H1 (cell line): ENCODE data around the gene FBXO46. TPM values are rescaled to one million over a fixed set of nuclear protein-coding genes. Genes with fewer than 3 reads are reported as not detected.

Experiments
- CTCF ChIA-PET: fragments of 300-600 bp; sonication (Branson Sonifier 250); formaldehyde crosslinking; loops from one replicate; lab custom pipeline; 2021; ENCODE audit not compliant: partially characterized antibody; lab: Charles Lee
- POLR2A ChIA-PET: fragments of 300-600 bp; sonication (Branson Sonifier 250); formaldehyde crosslinking; loops from one replicate; lab custom pipeline; 2021; ENCODE audit warnings: inconsistent platforms; ENCODE audit not compliant: partially characterized antibody; lab: Charles Lee
- DNase-seq, 2 experiments: peaks; one replicate each; pipeline versions ENCODE4 v3.0.0 to v3.0.0-alpha.2; 2010 to 2022; ENCODE audit warnings: low spot score in 2 of 2, low read depth in 1 of 2, mixed read lengths in 1 of 2
- FAIRE-seq: peaks from 2 replicates; lab custom pipeline; 2011; peaks lifted over from hg19 to GRCh38; lab: Jason Lieb, UNC
- H2AFZ ChIP-seq: 2 replicates; pipeline ENCODE4 v1.8.1; 2012; ENCODE audit warnings: low read length, inconsistent platforms
- H2AK5ac ChIP-seq: 2 replicates; pipeline ENCODE4 v1.6.1; 2013; ENCODE audit warnings: low read depth, low read length
- H2BK120ac ChIP-seq: replicated peaks from 2 replicates; pipeline ENCODE3; 2013; ENCODE audit warnings: low read depth, low read length, inconsistent platforms
- H2BK12ac ChIP-seq: 2 replicates; pipeline ENCODE4 v1.6.1; 2013; ENCODE audit warnings: low read depth, low read length
- H2BK15ac ChIP-seq: 2 replicates; pipeline ENCODE4 v1.6.1; 2013; ENCODE audit warnings: low read length
- H2BK20ac ChIP-seq: 2 replicates; pipeline ENCODE4 v1.6.1; 2013; ENCODE audit warnings: low read length
- H2BK5ac ChIP-seq: 2 replicates; pipeline ENCODE4 v1.6.1; 2013; ENCODE audit warnings: low read depth, low read length
- H3K14ac ChIP-seq: 2 replicates; pipeline ENCODE4 v1.6.1; 2013; ENCODE audit warnings: inconsistent platforms; ENCODE audit not compliant: insufficient read length
- H3K18ac ChIP-seq: 2 replicates; pipeline ENCODE4 v1.6.1; 2013; ENCODE audit warnings: low read length; ENCODE audit errors: extremely low read depth
- H3K23ac ChIP-seq: 2 replicates; pipeline ENCODE4 v1.6.1; 2013; ENCODE audit warnings: inconsistent platforms; ENCODE audit not compliant: insufficient read length
- H3K23me2 ChIP-seq: 2 replicates; pipeline ENCODE4 v1.6.1; 2013; ENCODE audit warnings: low read depth, low read length
- H3K27ac ChIP-seq: 2 replicates; pipeline ENCODE4 v1.6.1; 2011; ENCODE audit warnings: low read depth, low read length, inconsistent platforms
- H3K27me3 ChIP-seq, 4 experiments: replicated peaks in 1 of 4; 1 replicate in 1 of 4; 2 replicates in 3 of 4; pipeline versions ENCODE4 v1.6.1 to v1.8.1; 2011 to 2013; ENCODE audit warnings: low read length in 3 of 4, mild to moderate bottlenecking in 3 of 4, inconsistent platforms in 2 of 4, mixed read lengths in 2 of 4, moderate library complexity in 1 of 4; ENCODE audit not compliant: control insufficient read depth in 3 of 4, insufficient read depth in 3 of 4; ENCODE audit errors: extremely low read depth in 1 of 4
- H3K36me3 ChIP-seq, 4 experiments: 2 replicates each; pipeline versions ENCODE4 v1.6.1 to v1.8.1; 2011 to 2013; ENCODE audit warnings: mild to moderate bottlenecking in 4 of 4, low read length in 3 of 4, moderate library complexity in 2 of 4, control low read depth in 1 of 4, inconsistent platforms in 1 of 4; ENCODE audit not compliant: insufficient read depth in 4 of 4, control insufficient read depth in 2 of 4
- H3K4ac ChIP-seq: replicated peaks from 2 replicates; pipeline ENCODE3; 2013; ENCODE audit warnings: low read length, low read depth, mixed read lengths, inconsistent platforms; ENCODE audit not compliant: insufficient read length
- H3K4me1 ChIP-seq, 4 experiments: replicated peaks in 1 of 4; 1 replicate in 1 of 4; 2 replicates in 3 of 4; pipeline versions ENCODE4 v1.6.1 to v1.8.1; 2011 to 2013; ENCODE audit warnings: low read length in 3 of 4, inconsistent platforms in 2 of 4, mixed read lengths in 1 of 4; ENCODE audit not compliant: insufficient read depth in 4 of 4, control insufficient read depth in 3 of 4
- H3K4me2 ChIP-seq, 2 experiments: 2 replicates each; pipeline versions ENCODE4 v1.6.1 to v1.8.1; 2011 to 2013; ENCODE audit warnings: low read depth in 2 of 2, low read length in 2 of 2, control low read depth in 1 of 2, inconsistent platforms in 1 of 2, mild to moderate bottlenecking in 1 of 2; ENCODE audit not compliant: insufficient read depth in 1 of 2
- H3K4me3 ChIP-seq, 4 experiments: fragments of 200-600, 300-600 bp in 1 of 4; sonication (generic), shearing (Covaris generic), sonication (Bioruptor Twin) in 1 of 4; 2 replicates each; pipeline versions ENCODE4 v1.5.1 to v1.8.1; 2011 to 2016; ENCODE audit warnings: low read length in 4 of 4, low read depth in 3 of 4, control low read depth in 2 of 4, inconsistent platforms in 2 of 4, mild to moderate bottlenecking in 2 of 4, mixed read lengths in 1 of 4, moderate library complexity in 1 of 4; ENCODE audit not compliant: insufficient read depth in 2 of 4; ENCODE audit errors: extremely low read depth in 1 of 4
- H3K56ac ChIP-seq: replicated peaks from 2 replicates; pipeline ENCODE3; 2013; ENCODE audit warnings: low read depth, mild to moderate bottlenecking, mixed read lengths, low read length, inconsistent platforms; ENCODE audit not compliant: insufficient read length
- H3K79me1 ChIP-seq: 2 replicates; pipeline ENCODE4 v1.6.1; 2013; ENCODE audit warnings: low read depth, low read length, control low read depth
- H3K79me2 ChIP-seq, 2 experiments: 2 replicates each; pipeline versions ENCODE4 v1.6.1 to v1.8.1; 2012 to 2013; ENCODE audit warnings: low read length in 2 of 2, mild to moderate bottlenecking in 2 of 2, inconsistent platforms in 1 of 2; ENCODE audit not compliant: insufficient read depth in 2 of 2, control insufficient read depth in 1 of 2
- H3K9ac ChIP-seq, 4 experiments: replicated peaks in 1 of 4; 1 replicate in 1 of 4; 2 replicates in 3 of 4; pipeline versions ENCODE4 v1.6.1 to v1.8.1; 2011 to 2013; ENCODE audit warnings: low read depth in 3 of 4, low read length in 3 of 4, control low read depth in 2 of 4, mild to moderate bottlenecking in 2 of 4, moderate library complexity in 2 of 4, inconsistent platforms in 1 of 4; ENCODE audit errors: extremely low read depth in 1 of 4
- H3K9me3 ChIP-seq, 2 experiments: 2 replicates each; pipeline versions ENCODE4 v1.6.1 to v1.8.1; 2012 to 2013; ENCODE audit warnings: mild to moderate bottlenecking in 2 of 2, moderate library complexity in 2 of 2, control low read depth in 1 of 2, inconsistent platforms in 1 of 2, low read depth in 1 of 2, low read length in 1 of 2, mixed read lengths in 1 of 2; ENCODE audit not compliant: insufficient read depth in 2 of 2
- H4K20me1 ChIP-seq, 2 experiments: replicated peaks in 1 of 2; 2 replicates each; pipeline versions ENCODE3 to v1.8.1; 2011 to 2013; ENCODE audit warnings: inconsistent platforms in 2 of 2, low read length in 2 of 2, mild to moderate bottlenecking in 1 of 2; ENCODE audit not compliant: insufficient read depth in 2 of 2, control insufficient read depth in 1 of 2
- H4K5ac ChIP-seq: 2 replicates; pipeline ENCODE4 v1.6.1; 2013; ENCODE audit warnings: low read length, low read depth, mixed read lengths, inconsistent platforms; ENCODE audit not compliant: insufficient read length
- H4K8ac ChIP-seq: 2 replicates; pipeline ENCODE4 v1.8.0; 2013; ENCODE audit warnings: mild to moderate bottlenecking, moderate library complexity, low read length, inconsistent platforms; ENCODE audit not compliant: insufficient read depth; ENCODE audit errors: extremely low read depth
- H4K91ac ChIP-seq: replicated peaks from 2 replicates; pipeline ENCODE3; 2013; ENCODE audit warnings: low read length, mixed read lengths, inconsistent platforms; ENCODE audit not compliant: insufficient read length
- ASH2L ChIP-seq: fragments of 200-600, 300-600 bp; sonication (generic); IDR thresholded peaks from one replicate; pipeline ENCODE4 v1.7.1; 2017; ENCODE audit warnings: low read length
- BACH1 ChIP-seq: IDR thresholded peaks from 2 replicates; pipeline ENCODE4 v1.6.1; 2012; ENCODE audit warnings: low read length, improper control_type of control experiment
- BCL11A ChIP-seq, 2 experiments: IDR thresholded peaks; one replicate each; pipeline ENCODE4 v1.6.1; 2011; ENCODE audit warnings: low read depth in 2 of 2, low read length in 2 of 2, mild to moderate bottlenecking in 2 of 2
- BRCA1 ChIP-seq: IDR thresholded peaks from 2 replicates; pipeline ENCODE4 v1.6.1; 2012; ENCODE audit warnings: low read depth, low read length, improper control_type of control experiment
- CBX5 ChIP-seq: fragments of 300-800, 300-1000 bp; sonication (generic); IDR thresholded peaks from 2 replicates; pipeline ENCODE4 v1.7.1; 2016; ENCODE audit warnings: antibody characterized with exemption, low read length, low read depth
- CEBPB ChIP-seq: IDR thresholded peaks from 2 replicates; pipeline ENCODE4 v1.6.1; 2012; ENCODE audit warnings: low read depth, low read length
- CHD1 ChIP-seq: IDR thresholded peaks from 2 replicates; pipeline ENCODE4 v1.6.1; 2012; ENCODE audit warnings: low read depth, low read length, improper control_type of control experiment
- CHD2 ChIP-seq: IDR thresholded peaks from 2 replicates; pipeline ENCODE4 v1.6.1; 2012; ENCODE audit warnings: low read length, improper control_type of control experiment
- CREB1 ChIP-seq: IDR thresholded peaks from 2 replicates; pipeline ENCODE4 v1.6.1; 2012; ENCODE audit warnings: inconsistent platforms
- EP300 ChIP-seq, 2 experiments: IDR thresholded peaks; 1 replicate in 1 of 2; 2 replicates in 1 of 2; pipeline ENCODE4 v1.6.1; 2011 to 2012; ENCODE audit warnings: low read depth in 2 of 2, low read length in 2 of 2, mild to moderate bottlenecking in 2 of 2, borderline replicate concordance in 1 of 2, inconsistent platforms in 1 of 2, moderate library complexity in 1 of 2
- KDM1A ChIP-seq: fragments of 200-600, 300-600 bp; sonication (generic); IDR thresholded peaks from 2 replicates; pipeline ENCODE4 v1.7.1; 2016; ENCODE audit warnings: mild to moderate bottlenecking, low read length, borderline replicate concordance
- KDM4A ChIP-seq: IDR thresholded peaks from one replicate; pipeline ENCODE4 v1.7.1; 2012; ENCODE audit warnings: low read depth, mild to moderate bottlenecking, moderate library complexity, low read length, inconsistent platforms; ENCODE audit not compliant: severe bottlenecking
- PHF8 ChIP-seq: fragments of 200-600 bp; sonication (generic); conservative IDR thresholded peaks from 2 replicates; pipeline ENCODE4 v1.7.1; 2012; ENCODE audit warnings: low read depth, mild to moderate bottlenecking, inconsistent platforms, low read length, moderate library complexity
- SIN3A ChIP-seq, 2 experiments: IDR thresholded peaks in 1 of 2; conservative IDR thresholded peaks in 1 of 2; 2 replicates each; pipeline ENCODE4 v1.6.1; 2011 to 2012; ENCODE audit warnings: low read length in 2 of 2, improper control_type of control experiment in 1 of 2, low read depth in 1 of 2, mild to moderate bottlenecking in 1 of 2
- SIRT6 ChIP-seq: IDR thresholded peaks from one replicate; pipeline ENCODE4 v1.7.1; 2012; ENCODE audit warnings: low read length, inconsistent platforms
- SP2 ChIP-seq: IDR thresholded peaks from 2 replicates; pipeline ENCODE4 v1.6.1; 2012; ENCODE audit warnings: mild to moderate bottlenecking, low read length, inconsistent platforms
- WGBS, 2 experiments: shearing (Covaris generic) in 1 of 2; methylation state at CpG; one replicate each; pipeline versions ENCODE4 v1.1.6 to v1.1.7; 2013 to 2015; ENCODE audit warnings: low lambda C conversion rate in 2 of 2, mixed read lengths in 2 of 2, inconsistent platforms in 1 of 2, low coverage in 1 of 2, missing lambda C conversion rate in 1 of 2; ENCODE audit not compliant: insufficient replicate concordance in 2 of 2, insufficient coverage in 1 of 2, insufficient read length in 1 of 2; ENCODE audit errors: extremely low coverage in 1 of 2, missing lambda C conversion rate in 1 of 2; 5-methylcytosine and 5-hydroxymethylcytosine counted together
- polyA plus RNA-seq, 7 experiments: library from polyadenylated mRNA; depleted of rRNA in 3 of 7; stranded (reverse) in 5 of 7; unstranded in 2 of 7; fragments of >200 nt in 5 of 7; fragments of 200-250 nt in 2 of 7; gene quantifications; 1 replicate in 5 of 7; 2 replicates in 1 of 7; 4 replicates in 1 of 7; pipeline versions ENCODE4 v1.2.1 to v1.2.3, GENCODE V29; 2011 to 2013; ENCODE audit warnings: missing spikeins in 2 of 7, mixed read lengths in 2 of 7
- total RNA-seq: library from RNA; stranded (reverse); fragmentation: NEBNext Ultra II Directional; extraction: Animal tissue kit (Norgen Biotek cat#: 25700); gene quantifications from 2 replicates; pipeline ENCODE4 v1.2.1, GENCODE V29; 2021

The FBXO46 gene
- total and polyA plus RNA-seq, 2 of the 8 experiments (the other 6 are each of a cell fraction or from before 2014, with no cell fraction given) = 11.2 to 38.9 TPM

DNA sequence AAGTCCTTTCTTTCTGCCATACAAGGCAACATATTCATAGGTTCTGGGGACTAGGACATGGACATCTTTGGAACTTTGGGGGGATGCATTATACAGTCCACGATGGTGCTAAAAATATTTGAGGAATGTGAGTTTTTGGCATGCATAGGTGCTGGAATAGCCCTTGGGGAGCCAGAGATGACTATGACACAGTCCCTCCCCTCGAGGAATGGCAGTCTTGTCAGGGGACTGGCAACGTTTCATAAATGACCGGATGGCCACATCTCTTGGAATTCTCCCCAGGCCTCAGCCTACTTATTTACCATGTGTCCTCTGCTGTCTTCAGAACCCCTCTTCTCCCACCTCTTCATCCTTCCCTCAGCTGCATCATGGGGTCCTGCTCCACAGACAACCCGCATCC, 16.2 kb upstream of the FBXO46 start:
- H2BK20ac ChIP-seq = no peak overlapping the region
- no peaks in the 10 kb centered on the region for H3K9me3 ChIP-seq
- H4K8ac ChIP-seq = no peak overlapping the region
- no peak overlapping the region for H3K4me2 ChIP-seq
- H3K27me3 ChIP-seq = no peaks in the 10 kb centered on the region; a peak in 1 of 7 replicates
- H3K4ac ChIP-seq = no peak overlapping the region
- H4K5ac ChIP-seq = no peak overlapping the region
- H3K56ac ChIP-seq = no peak overlapping the region
- H3K79me1 ChIP-seq = no peaks in the 10 kb centered on the region
- H3K23ac ChIP-seq = no peak overlapping the region
- H2BK15ac ChIP-seq = no peak overlapping the region
- no peak overlapping the region for H4K91ac ChIP-seq
- no peak overlapping the region for H2BK120ac ChIP-seq
- no peaks in the 10 kb centered on the region for H3K4me1 ChIP-seq
- H3K36me3 ChIP-seq = no peaks in the 10 kb centered on the region
- no peak overlapping the region for H2AK5ac ChIP-seq
- no peak overlapping the region for H3K4me3 ChIP-seq
- no peak overlapping the region for H3K27ac ChIP-seq
- no peaks in the 10 kb centered on the region for H3K23me2 ChIP-seq
- DNase-seq (no peak), FAIRE-seq (no peak)
- no peak overlapping the region for H2BK12ac ChIP-seq
- ChIA-PET POLR2A (interaction anchor here (1.6 kb wide), 1 partner anchor 23 kb away, joined by 5 read pairs; the partner anchor contains the start of gene SIX5), CTCF (no interaction called here)
- no peaks in the 10 kb centered on the region for H3K79me2 ChIP-seq
- H4K20me1 ChIP-seq = no peaks in the 10 kb centered on the region
- no peak overlapping the region for H3K18ac ChIP-seq
- no peak overlapping the region for H2AFZ ChIP-seq
- no peak overlapping the region for H3K9ac ChIP-seq
- WGBS, 2 experiments = 89% methylated on average over 5 of the region's 5 CpGs; no CpG with 5 or more reads in 1 of the 2 experiments
- no peak overlapping the region for H2BK5ac ChIP-seq
- no peak overlapping the region for H3K14ac ChIP-seq
- TF ChIP-seq BRCA1 (no peak), SP2 (no peak), CEBPB (no peak), SIN3A (conservative IDR thresholded peaks at IDR 0.05 in 1 of 2, IDR thresholded peaks at IDR 0.05 in 1 of 2; ENCODE audit: low read depth in 1 of 2, low read length in 2 of 2) (no peak), PHF8 (no peak), EP300 (IDR thresholded peaks at IDR 0.05; ENCODE audit: borderline replicate concordance in 1 of 2, low read depth in 2 of 2, low read length in 2 of 2) (no peak), BACH1 (no peak), CBX5 (no peak), SIRT6 (no peak), CHD1 (no peak), CREB1 (no peak), KDM4A (no peak), BCL11A (IDR thresholded peaks at IDR 0.05; ENCODE audit: low read depth in 2 of 2, low read length in 2 of 2) (no peak), CHD2 (no peak), ASH2L (no peak), KDM1A (no peak)
